ENCODE results near the gene GLTPD2. TPM values are rescaled to one million over a fixed set of nuclear protein-coding genes. Genes with fewer than 3 reads are reported as not detected.

The GLTPD2 gene
- total RNA-seq, 2 donors from 2014 or later, result 0.88 to 1.6 TPM

DNA sequence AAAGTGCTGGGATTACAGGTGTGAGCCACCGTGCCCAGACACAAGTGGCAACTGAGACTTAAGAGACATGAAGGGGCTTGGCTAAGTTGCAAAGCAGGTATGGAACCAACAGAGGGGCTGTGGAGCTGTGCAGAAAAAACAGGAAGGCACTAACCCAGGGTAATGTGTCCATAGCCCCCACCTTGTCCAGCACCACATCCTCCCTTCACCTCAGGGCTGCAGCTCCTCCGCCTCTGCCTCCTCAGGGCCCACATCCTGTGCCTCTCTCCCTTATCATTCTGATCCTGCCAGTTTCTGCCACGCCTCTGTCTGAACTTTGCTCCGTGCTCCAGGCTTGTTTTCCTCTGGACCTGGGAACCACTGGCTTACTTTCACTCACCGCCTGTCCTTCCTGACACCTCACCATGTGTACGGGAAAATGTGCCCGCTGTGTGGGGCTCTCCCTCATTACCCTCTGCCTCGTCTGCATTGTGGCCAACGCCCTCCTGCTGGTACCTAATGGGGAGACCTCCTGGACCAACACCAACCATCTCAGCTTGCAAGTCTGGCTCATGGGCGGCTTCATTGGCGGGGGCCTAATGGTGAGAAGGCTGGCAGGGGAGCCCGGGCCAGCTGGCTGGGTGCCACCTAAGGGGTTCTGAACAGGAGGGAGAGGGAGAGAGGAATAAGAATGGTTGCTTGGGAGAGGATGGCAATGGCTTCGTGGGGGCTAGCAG is 17.1 kb upstream of the GLTPD2 start, which contains the start of gene TM4SF5:
Gene TM4SF5, plus strand, starts transcription at position 368 of the 716 bp plus-strand sequence. Its CDS starts 37 bp downstream, at position 405.
- no peaks in the 10 kb centered on the region for H3K36me3 ChIP-seq (ENCODE audit: control insufficient read depth, insufficient read depth, low read length)
- H3K4me3 ChIP-seq (ENCODE audit: low read length), result no peak within 1 kb of the TSS
- no peak within 1 kb of the TSS for H3K27ac Mint-ChIP-seq
- no peaks in the 10 kb centered on the region for H3K27me3 ChIP-seq (ENCODE audit: control insufficient read depth, insufficient read depth, low read length, poor library complexity, severe bottlenecking)
- WGBS, 2 experiments (ENCODE audit: insufficient coverage in 1 of 2, insufficient read length in 1 of 2), result 84 to 91% methylated on average over 8 to 13 of the region's 13 CpGs
- TF ChIP-seq, protein P1, sequence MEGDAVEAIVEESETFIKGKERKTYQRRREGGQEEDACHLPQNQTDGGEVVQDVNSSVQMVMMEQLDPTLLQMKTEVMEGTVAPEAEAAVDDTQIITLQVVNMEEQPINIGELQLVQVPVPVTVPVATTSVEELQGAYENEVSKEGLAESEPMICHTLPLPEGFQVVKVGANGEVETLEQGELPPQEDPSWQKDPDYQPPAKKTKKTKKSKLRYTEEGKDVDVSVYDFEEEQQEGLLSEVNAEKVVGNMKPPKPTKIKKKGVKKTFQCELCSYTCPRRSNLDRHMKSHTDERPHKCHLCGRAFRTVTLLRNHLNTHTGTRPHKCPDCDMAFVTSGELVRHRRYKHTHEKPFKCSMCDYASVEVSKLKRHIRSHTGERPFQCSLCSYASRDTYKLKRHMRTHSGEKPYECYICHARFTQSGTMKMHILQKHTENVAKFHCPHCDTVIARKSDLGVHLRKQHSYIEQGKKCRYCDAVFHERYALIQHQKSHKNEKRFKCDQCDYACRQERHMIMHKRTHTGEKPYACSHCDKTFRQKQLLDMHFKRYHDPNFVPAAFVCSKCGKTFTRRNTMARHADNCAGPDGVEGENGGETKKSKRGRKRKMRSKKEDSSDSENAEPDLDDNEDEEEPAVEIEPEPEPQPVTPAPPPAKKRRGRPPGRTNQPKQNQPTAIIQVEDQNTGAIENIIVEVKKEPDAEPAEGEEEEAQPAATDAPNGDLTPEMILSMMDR (conservative IDR thresholded peaks at IDR 0.05), result no peak
- no peaks in the 10 kb centered on the region for H3K4me1 ChIP-seq (ENCODE audit: control insufficient read depth, insufficient read depth, low read length)
- H3K27me3 Mint-ChIP-seq (ENCODE audit: insufficient read depth), result peaks cover 20% of the 10 kb centered on the region
- DNase-seq, result no peak
- no peaks in the 10 kb centered on the region for H3K36me3 Mint-ChIP-seq (ENCODE audit: low read depth)
- no peaks in the 10 kb centered on the region for H3K9me3 ChIP-seq (ENCODE audit: control insufficient read depth, low read length)
- H3K4me3 Mint-ChIP-seq, result no peak within 1 kb of the TSS
- H3K9ac ChIP-seq (ENCODE audit: extremely low read depth, low read length, poor library complexity, severe bottlenecking), result no peak within 1 kb of the TSS
- no peaks in the 10 kb centered on the region for H3K9me3 Mint-ChIP-seq
- H3K27ac ChIP-seq (ENCODE audit: low read depth, low read length), result no peak within 1 kb of the TSS
- no peaks in the 10 kb centered on the region for H3K4me1 Mint-ChIP-seq

DNA sequence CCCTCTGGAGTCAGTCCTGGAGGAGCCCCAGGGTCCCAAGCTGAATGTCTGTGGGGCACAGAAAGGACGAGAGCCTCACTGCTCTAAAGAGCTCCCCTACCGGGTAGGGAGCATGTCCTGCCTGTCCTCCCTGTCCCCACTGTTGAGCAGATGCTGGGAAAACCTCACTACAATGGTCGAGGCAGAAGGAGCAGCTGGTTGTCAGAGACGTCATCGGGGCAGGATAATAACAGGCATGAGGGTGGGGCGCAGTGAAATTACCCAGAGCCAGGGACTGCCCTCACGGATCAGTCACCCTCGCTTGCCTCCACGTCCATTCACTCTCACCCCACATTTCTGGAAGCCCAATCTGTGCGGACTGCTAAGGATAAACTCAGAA is 16.5 kb upstream of the GLTPD2 start:
- no peak overlapping the region for H3K27ac Mint-ChIP-seq
- H3K9ac ChIP-seq (ENCODE audit: extremely low read depth, low read length, poor library complexity, severe bottlenecking), result no peak overlapping the region
- DNase-seq, result no peak
- no peaks in the 10 kb centered on the region for H3K36me3 Mint-ChIP-seq (ENCODE audit: low read depth)
- no peak overlapping the region for H3K4me3 ChIP-seq (ENCODE audit: low read length)
- no peaks in the 10 kb centered on the region for H3K4me1 ChIP-seq (ENCODE audit: control insufficient read depth, insufficient read depth, low read length)
- H3K9me3 ChIP-seq (ENCODE audit: control insufficient read depth, low read length), result no peaks in the 10 kb centered on the region
- H3K36me3 ChIP-seq (ENCODE audit: control insufficient read depth, insufficient read depth, low read length), result no peaks in the 10 kb centered on the region
- H3K9me3 Mint-ChIP-seq, result no peaks in the 10 kb centered on the region
- H3K27ac ChIP-seq (ENCODE audit: low read depth, low read length), result no peak overlapping the region
- no peaks in the 10 kb centered on the region for H3K27me3 ChIP-seq (ENCODE audit: control insufficient read depth, insufficient read depth, low read length, poor library complexity, severe bottlenecking)
- H3K27me3 Mint-ChIP-seq (ENCODE audit: insufficient read depth), result peaks cover 23% of the 10 kb centered on the region
- no peak overlapping the region for H3K4me3 Mint-ChIP-seq
- TF ChIP-seq, protein P1 (conservative IDR thresholded peaks at IDR 0.05), result no peak
- H3K4me1 Mint-ChIP-seq, result no peaks in the 10 kb centered on the region
- WGBS, 2 experiments (ENCODE audit: insufficient coverage in 1 of 2, insufficient read length in 1 of 2), result 74 to 83% methylated on average over 3 to 10 of the region's 10 CpGs

DNA sequence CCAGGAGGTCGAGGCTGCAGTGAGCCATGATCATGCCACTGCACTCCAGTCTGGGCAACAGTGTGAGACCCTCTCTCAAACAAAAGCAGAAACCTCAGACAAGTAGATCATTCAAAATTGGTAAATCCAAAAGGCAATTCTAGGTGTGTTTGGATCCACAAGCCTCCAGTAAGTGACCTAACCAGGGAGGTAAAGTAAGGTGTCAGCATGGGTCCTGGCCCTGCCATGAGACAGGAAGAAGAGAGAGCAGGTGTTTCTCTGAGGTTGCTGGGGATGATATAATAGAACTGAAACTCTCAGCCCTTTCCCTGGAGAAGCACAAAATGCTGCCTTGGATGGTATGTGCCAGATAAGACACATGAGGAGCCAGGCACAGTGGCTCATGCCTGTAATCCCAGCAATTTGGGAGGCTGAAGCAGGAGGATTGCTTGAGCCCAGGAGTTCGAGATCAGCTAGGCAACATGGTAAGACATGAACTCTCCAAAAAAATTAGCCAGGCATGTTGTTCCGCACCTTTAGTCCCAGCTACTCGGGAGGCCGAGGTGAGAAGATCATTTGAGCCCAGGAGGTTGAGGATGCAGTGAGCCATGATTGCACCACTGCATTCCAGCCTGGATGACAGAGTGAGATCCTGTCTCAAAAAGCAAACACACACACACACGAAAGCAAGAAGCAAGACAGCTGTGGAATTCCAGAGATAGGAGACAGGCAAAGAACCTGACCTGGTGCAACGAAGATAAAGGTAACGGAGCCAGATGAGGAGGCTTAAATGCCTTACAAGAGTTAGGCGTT is 10.6 kb upstream of the GLTPD2 start:
- no peak for DNase-seq
- H3K4me3 ChIP-seq (ENCODE audit: low read length), result no peak overlapping the region
- no peaks in the 10 kb centered on the region for H3K36me3 Mint-ChIP-seq (ENCODE audit: low read depth)
- no peaks in the 10 kb centered on the region for H3K9me3 Mint-ChIP-seq
- WGBS, 2 experiments (ENCODE audit: insufficient coverage in 1 of 2, insufficient read length in 1 of 2), result 86 to 87% methylated on average over 8 to 9 of the region's 9 CpGs
- TF ChIP-seq, protein P1 (conservative IDR thresholded peaks at IDR 0.05), result no peak
- H3K4me3 Mint-ChIP-seq, result no peak overlapping the region
- no peaks in the 10 kb centered on the region for H3K4me1 Mint-ChIP-seq
- no peaks in the 10 kb centered on the region for H3K9me3 ChIP-seq (ENCODE audit: control insufficient read depth, low read length)
- peaks cover 47% of the 10 kb centered on the region for H3K27me3 Mint-ChIP-seq (ENCODE audit: insufficient read depth)
- no peak overlapping the region for H3K9ac ChIP-seq (ENCODE audit: extremely low read depth, low read length, poor library complexity, severe bottlenecking)
- H3K27ac ChIP-seq (ENCODE audit: low read depth, low read length), result no peak overlapping the region
- H3K4me1 ChIP-seq (ENCODE audit: control insufficient read depth, insufficient read depth, low read length), result no peaks in the 10 kb centered on the region
- H3K27me3 ChIP-seq (ENCODE audit: control insufficient read depth, insufficient read depth, low read length, poor library complexity, severe bottlenecking), result peaks cover 25% of the 10 kb centered on the region
- H3K27ac Mint-ChIP-seq, result no peak overlapping the region
- no peaks in the 10 kb centered on the region for H3K36me3 ChIP-seq (ENCODE audit: control insufficient read depth, insufficient read depth, low read length)

Data from endodermal cell (in vitro differentiated cells).